Loucy (cell line): ENCODE data around the gene SLC25A14.

Experiments
- EZH2phosphoT487 ChIP-seq: fragments of 200-600 bp; IDR thresholded peaks from 2 replicates; pipeline ENCODE4 v1.6.1; 2018; ENCODE audit warnings: antibody characterized with exemption, mild to moderate bottlenecking, moderate library complexity, borderline replicate concordance
- TF ChIP-seq, protein P1 (sequence below): fragments of 200-600 bp; sonication (generic); conservative IDR thresholded peaks from 2 replicates; pipeline ENCODE4 v1.5.1; 2014; ENCODE audit warnings: mild to moderate bottlenecking, antibody characterized with exemption, low read length

DNA sequence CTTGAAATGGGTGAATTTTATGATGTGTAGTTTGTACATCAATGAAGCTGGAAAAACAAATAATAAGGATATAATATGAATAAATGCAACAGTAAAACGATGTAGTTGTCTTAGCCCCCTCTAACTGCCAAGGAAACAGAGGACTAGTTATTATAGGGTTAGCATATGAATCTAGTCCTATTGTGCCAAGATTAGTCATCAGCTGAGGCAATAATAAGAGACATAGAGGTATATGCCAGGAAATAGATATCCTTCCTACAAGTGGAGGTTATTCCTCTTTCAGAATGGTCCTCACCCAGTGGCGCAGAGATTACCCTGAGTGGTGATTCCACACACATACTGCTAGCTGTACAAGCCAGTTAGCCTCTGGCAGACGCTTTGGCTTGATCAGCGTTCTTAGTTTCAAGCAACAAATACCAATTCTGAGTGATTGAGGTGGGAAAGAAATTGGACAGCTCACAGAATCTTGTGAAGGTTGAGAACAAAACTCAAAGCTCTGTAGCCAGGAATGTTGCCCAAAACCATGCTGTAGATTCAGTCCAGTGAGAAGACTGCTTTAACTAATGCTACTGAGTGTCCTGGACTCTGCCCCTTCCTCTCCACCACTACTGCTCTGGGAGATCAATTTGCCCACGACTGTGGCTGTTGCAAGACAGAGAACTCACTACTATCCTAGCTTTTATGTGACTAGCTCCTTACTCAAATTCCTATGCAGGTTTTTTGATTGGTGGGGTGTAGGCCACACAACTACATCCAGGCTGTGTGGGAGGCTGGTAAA lies 44.0 kb upstream of the SLC25A14 start:
- TF ChIP-seq, protein P1, sequence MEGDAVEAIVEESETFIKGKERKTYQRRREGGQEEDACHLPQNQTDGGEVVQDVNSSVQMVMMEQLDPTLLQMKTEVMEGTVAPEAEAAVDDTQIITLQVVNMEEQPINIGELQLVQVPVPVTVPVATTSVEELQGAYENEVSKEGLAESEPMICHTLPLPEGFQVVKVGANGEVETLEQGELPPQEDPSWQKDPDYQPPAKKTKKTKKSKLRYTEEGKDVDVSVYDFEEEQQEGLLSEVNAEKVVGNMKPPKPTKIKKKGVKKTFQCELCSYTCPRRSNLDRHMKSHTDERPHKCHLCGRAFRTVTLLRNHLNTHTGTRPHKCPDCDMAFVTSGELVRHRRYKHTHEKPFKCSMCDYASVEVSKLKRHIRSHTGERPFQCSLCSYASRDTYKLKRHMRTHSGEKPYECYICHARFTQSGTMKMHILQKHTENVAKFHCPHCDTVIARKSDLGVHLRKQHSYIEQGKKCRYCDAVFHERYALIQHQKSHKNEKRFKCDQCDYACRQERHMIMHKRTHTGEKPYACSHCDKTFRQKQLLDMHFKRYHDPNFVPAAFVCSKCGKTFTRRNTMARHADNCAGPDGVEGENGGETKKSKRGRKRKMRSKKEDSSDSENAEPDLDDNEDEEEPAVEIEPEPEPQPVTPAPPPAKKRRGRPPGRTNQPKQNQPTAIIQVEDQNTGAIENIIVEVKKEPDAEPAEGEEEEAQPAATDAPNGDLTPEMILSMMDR: no peak
- TF ChIP-seq EZH2phosphoT487: no peak
